T47D (cell line): ENCODE data around the gene ATP1A1.

Experiments used
- DNase-seq, 2 experiments: peaks; one replicate each; pipeline versions ENCODE4 v3.0.0 to v3.0.0-alpha.2; 2011 to 2012; ENCODE audit warnings: low read depth in 1 of 2, low spot score in 1 of 2
- JUND ChIP-seq: IDR thresholded peaks from 2 replicates; pipeline ENCODE4 v1.6.1; 2012; ENCODE audit warnings: low read depth
- in situ Hi-C: cut with HindIII; loops from 2 replicates; pipeline ENCODE4 v1.10.0; 2016; ENCODE audit warnings: low sequenced_read_pairs, low pct_unique_long_range_greater_than_20kb

ATP1A1 gene

DNA sequence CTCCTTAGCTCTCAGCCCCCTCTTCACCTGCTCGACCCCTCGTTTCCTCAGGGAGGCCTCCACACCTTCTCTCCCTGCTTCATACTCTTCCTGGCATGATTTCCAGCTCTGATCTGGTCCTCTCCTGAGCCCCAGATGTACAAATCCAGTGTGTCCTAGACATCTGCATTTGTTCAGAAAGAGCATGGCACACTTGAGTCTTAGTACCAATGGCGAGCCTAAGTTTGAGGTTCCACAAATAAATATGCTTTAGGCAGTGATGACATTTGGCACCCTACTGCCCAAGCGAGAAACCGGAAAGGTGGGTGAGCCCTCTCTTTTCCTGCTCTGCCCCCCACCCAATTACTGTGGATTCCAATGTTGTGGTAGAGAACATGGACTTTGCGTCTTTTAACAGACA is 34.0 kb downstream of the ATP1A1 start:
- in situ Hi-C loops = no loop called here
- TF ChIP-seq JUND = no peak
- no peak for DNase-seq

- no peak for TF ChIP-seq JUND
- no peak for DNase-seq
- in situ Hi-C loops = no loop called here
Observed at GRCh38 chr1:116408193-116408592, 35.1 kb downstream of the ATP1A1 start.

GRCh38 chr1:116408803-116409720 is 36.0 kb downstream of the ATP1A1 start:
- no peak for TF ChIP-seq JUND
- in situ Hi-C loops = no loop called here
- no peak for DNase-seq

DNA sequence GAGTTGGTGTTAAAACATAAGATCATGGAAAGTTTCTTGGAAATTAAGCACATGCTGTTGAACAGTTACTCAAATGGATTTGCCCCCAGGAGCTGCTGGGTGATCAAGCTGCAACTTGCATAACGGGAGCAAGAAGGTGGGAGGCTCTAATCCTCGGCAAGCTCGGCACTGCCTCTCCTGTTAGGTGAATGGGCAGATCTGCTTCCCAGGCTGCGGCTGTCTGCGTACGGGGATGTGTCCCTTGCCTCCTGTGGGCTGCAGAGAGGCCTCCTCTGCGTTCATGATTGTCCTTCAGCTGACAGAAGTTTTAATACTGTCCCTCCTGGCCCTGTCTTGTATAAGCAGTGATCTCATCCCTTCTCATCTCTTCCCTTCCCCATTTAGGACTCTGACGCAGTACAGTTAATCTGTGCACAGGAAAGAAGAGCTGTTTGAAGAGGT is 36.7 kb downstream of the ATP1A1 start:
- TF ChIP-seq JUND = no peak
- in situ Hi-C loops = no loop called here
- DNase-seq = no peak

DNA sequence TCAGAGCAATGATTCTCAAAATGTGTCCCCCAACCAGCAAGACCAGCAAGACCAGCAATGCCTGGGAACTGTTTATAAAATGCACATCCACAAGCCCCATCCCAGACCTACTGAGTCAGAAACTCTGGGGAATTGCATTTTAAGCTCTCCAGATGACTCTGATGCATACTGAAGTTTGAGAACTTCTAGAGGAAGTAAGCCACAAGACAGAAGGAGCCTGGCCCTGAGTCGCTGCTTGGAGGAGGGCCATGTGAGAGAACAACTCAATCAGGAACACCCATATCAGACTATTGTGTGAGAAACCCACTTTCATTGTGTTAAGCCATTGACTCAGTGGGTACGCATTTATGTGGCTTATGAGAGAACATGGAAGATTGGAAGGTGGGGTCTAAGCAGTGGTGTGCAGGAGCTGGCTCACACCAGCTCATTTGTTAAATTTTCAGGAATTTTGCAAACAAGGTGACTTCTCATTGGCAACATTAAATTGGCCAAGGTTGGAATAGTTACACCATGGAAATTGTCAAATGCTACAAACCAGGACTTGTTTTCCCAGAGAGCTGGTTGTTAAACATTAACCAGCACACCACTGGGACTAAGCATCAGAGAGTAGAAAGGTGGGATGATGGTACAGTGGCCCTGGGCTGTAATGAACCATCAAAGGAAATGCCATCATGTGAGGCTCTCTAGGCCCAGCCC is 38.9 kb downstream of the ATP1A1 start:
- no peak for TF ChIP-seq JUND
- in situ Hi-C loops = no loop called here
- DNase-seq = no peak

- TF ChIP-seq JUND = no peak
- in situ Hi-C loops = no loop called here
- no peak for DNase-seq
Observed at GRCh38 chr1:116412480-116412798, 39.4 kb downstream of the ATP1A1 start.

GRCh38 chr1:116412898-116413297 is 39.9 kb downstream of the ATP1A1 start:
- no peak for DNase-seq
- in situ Hi-C loops = no loop called here

GRCh38 chr1:116413414-116413813 is 40.4 kb downstream of the ATP1A1 start:
- in situ Hi-C loops = no loop called here
- DNase-seq = no peak
- no peak for TF ChIP-seq JUND

More at GRCh38 chr1:116412898-116413297, 39.9 kb downstream of the ATP1A1 start:
- TF ChIP-seq JUND = no peak

DNA sequence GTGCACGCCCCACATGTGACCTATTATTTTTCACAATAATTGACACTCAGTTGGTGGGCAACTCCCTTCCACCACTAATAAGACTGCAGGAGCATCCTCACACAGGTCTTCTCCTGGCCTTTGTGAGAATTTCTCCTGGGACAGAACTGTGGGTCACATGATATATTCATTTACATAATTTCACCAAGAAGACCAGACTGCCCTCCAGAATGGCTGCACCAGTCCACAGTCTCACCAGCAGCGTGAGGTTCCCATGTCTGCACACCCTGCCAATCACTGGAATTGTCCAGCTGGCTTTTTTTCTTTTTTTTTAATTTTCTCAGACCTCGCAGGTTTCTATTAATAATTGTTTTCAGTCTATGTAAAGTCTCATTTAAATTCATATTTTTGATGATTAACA is 41.3 kb downstream of the ATP1A1 start:
- no peak for DNase-seq
- TF ChIP-seq JUND = no peak
- in situ Hi-C loops = no loop called here

- in situ Hi-C loops = no loop called here
- TF ChIP-seq JUND = no peak
- no peak for DNase-seq
Observed at GRCh38 chr1:116415200-116415698, 42.2 kb downstream of the ATP1A1 start.

DNA sequence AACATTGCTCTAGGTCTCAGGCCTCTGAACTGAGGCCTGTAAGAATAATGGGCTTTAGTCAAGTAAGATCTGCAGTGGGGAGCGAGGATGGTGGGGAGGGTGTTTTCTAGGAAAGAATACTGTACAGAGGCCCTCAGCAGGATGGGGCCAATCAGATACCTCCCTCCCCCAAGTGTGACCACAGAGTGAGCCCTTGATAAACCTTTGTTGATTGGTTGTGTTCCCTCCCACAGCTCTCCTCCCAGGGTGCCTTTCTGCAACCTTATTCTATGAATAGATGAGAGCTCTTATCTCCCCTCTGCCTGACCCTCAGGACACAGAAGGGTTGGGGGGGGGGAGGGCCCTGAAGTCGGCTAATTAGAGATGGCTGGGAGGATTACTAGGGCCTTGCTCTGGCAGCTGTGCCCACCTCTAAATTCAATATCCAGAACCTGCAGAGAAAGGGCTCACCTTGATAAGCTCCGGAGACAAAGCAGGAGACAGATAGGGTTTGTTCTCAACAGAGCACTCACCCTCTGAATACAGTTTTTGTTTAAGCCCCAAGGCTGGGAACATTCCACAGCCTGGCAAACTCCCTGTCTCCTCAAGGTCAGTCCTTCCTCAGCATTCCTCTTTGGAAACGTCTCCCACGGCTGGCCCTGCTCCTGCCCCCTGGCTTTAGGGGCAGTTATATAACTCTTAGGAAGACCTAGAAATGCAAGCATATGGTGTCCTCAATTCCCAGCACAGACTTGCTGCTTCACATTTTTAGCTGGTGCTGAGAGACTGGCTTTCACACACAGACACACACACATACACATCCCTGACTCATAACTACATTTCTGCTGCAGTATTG is 42.9 kb downstream of the ATP1A1 start:
- in situ Hi-C loops = no loop called here
- TF ChIP-seq JUND = no peak
- no peak for DNase-seq

DNA sequence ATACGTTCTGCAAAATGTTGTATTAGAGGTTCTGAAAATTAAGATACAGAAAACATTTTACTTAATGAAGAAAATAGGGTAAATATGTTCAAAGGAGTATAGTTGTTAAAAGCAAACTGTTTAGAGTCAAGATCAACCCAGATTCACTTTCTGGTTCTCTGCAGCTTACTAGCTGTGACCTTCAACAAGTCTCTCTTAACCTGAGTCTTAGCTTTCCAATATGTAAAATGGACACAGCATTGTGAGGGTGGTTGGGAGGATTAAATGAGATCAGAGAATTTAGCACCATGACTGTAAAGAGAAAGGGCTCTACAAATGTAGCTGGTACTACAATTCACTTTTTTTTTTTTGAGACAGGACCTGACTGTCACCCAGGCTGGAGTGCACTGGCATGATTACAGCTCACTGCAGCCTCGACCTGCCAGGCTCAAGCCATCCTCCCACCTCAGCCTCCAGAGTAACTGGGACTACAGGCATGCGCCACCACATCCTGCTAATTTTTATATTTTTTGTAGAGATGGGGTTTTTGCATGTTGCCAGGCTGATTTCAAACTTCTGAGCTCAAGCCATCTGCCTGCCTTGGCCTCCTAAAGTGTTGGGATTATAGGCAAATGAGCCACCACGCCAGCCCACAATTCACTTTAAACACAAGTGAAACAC is 43.9 kb downstream of the ATP1A1 start:
- in situ Hi-C loops = no loop called here
- no peak for TF ChIP-seq JUND
- DNase-seq = no peak
